ENCODE results near the gene SCAF4.
"Not testable (repeated sequence)": the region's sequence is repeated elsewhere in the genome, so short reads cannot be mapped to it uniquely, and the experiment has no call there.

Gene SCAF4

GRCh38 chr21:31641416-31641922 is 90.4 kb downstream of the SCAF4 start:
- no peak for DNase-seq (ENCODE audit: low read depth)

GRCh38 chr21:31636874-31637273 is 95.0 kb downstream of the SCAF4 start:
- DNase-seq (ENCODE audit: low read depth) = no peak

- no peak for DNase-seq (ENCODE audit: low read depth)
These were observed 96.9 kb downstream of the SCAF4 start for GRCh38 chr21:31634993-31635392.

GRCh38 chr21:31631881-31632280 is 100.0 kb downstream of the SCAF4 start:
- DNase-seq (ENCODE audit: low read depth) = not testable (repeated sequence)

GRCh38 chr21:31629972-31630711 is 101.8 kb downstream of the SCAF4 start:
- no peak for DNase-seq (ENCODE audit: low read depth)

GRCh38 chr21:31624961-31625491 is 106.9 kb downstream of the SCAF4 start:
- DNase-seq (ENCODE audit: low read depth) = no peak

GRCh38 chr21:31624181-31624580 is 107.7 kb downstream of the SCAF4 start:
- no peak for DNase-seq (ENCODE audit: low read depth)

- DNase-seq (ENCODE audit: low read depth) = no peak
These were observed 108.3 kb downstream of the SCAF4 start for GRCh38 chr21:31623664-31624063.

GRCh38 chr21:31622397-31622796 is 109.5 kb downstream of the SCAF4 start:
- DNase-seq (ENCODE audit: low read depth) = no peak
